ENCODE measurements around the gene NCOA1.
"Not testable (repeated sequence)": the region's sequence is repeated elsewhere in the genome, so short reads cannot be mapped to it uniquely, and the experiment has no call there.

NCOA1 gene

GRCh38 chr2:24792874-24793760, 302.1 kb downstream of the NCOA1 start, which contains the start of the genes CENPO and PTRHD1:
Gene CENPO, plus strand, starts transcription at chr2:24793425. Its CDS starts 495 bp downstream, at chr2:24793920.
Gene PTRHD1, minus strand, starts transcription at chr2:24793391. Its CDS starts 14 bp downstream, at chr2:24793377.
- TF ChIP-seq SPI1 (IDR thresholded peaks at IDR 0.05; ENCODE audit: borderline replicate concordance, low read depth), result peak; percentile 84; the same call in 1 of the 2 replicates
- TF ChIP-seq CTCF (IDR thresholded peaks at IDR 0.05; ENCODE audit: insufficient read depth, low read length), result peak; percentile 33
- no peak for TF ChIP-seq GABPA (IDR thresholded peaks at IDR 0.05; ENCODE audit: low read depth)
- peak; percentile 52 for TF ChIP-seq REST (IDR thresholded peaks at IDR 0.05; ENCODE audit: insufficient replicate concordance, low read depth)
- peak; percentile 79; the same call in 1 of the 2 replicates for TF ChIP-seq POLR2AphosphoS5 (IDR thresholded peaks at IDR 0.05; ENCODE audit: low read depth)
- DNase-seq (ENCODE audit: low read depth in 1 of 2, low spot score in 1 of 2), result peak; percentile 93 to 97
- Histone ChIP-seq H3K27me3 (ENCODE audit: insufficient read depth, poor library complexity, severe bottlenecking) (no peaks in the 10 kb centered on the region), H3K4me3 (replicated peaks; ENCODE audit: insufficient read depth, low read length) (peak within 1 kb of the TSS; percentile 86), H3K27ac (replicated peaks) (peak within 1 kb of the TSS; percentile 100)

- H3K27ac ChIP-seq (replicated peaks), result peak overlapping the region; percentile 100
- TF ChIP-seq REST (IDR thresholded peaks at IDR 0.05; ENCODE audit: insufficient replicate concordance, low read depth), result no peak
- DNase-seq (ENCODE audit: low read depth in 1 of 2, low spot score in 1 of 2), result peak in 1 of 2 experiments; percentile 7
- no peaks in the 10 kb centered on the region for H3K27me3 ChIP-seq (ENCODE audit: insufficient read depth, poor library complexity, severe bottlenecking)
- H3K4me3 ChIP-seq (replicated peaks; ENCODE audit: insufficient read depth, low read length), result peak overlapping the region; percentile 86
These were observed 302.8 kb downstream of the NCOA1 start for GRCh38 chr2:24793761-24794435.

GRCh38 chr2:24797644-24798043, 306.6 kb downstream of the NCOA1 start:
- no peak for TF ChIP-seq POLR2AphosphoS5 (IDR thresholded peaks at IDR 0.05; ENCODE audit: low read depth)
- TF ChIP-seq SPI1 (IDR thresholded peaks at IDR 0.05; ENCODE audit: borderline replicate concordance, low read depth), result no peak
- TF ChIP-seq REST (IDR thresholded peaks at IDR 0.05; ENCODE audit: insufficient replicate concordance, low read depth), result no peak
- no peak for TF ChIP-seq GABPA (IDR thresholded peaks at IDR 0.05; ENCODE audit: low read depth)
- no peak for TF ChIP-seq CTCF (IDR thresholded peaks at IDR 0.05; ENCODE audit: insufficient read depth, low read length)
- Histone ChIP-seq H3K27ac (replicated peaks) (no peak overlapping the region), H3K27me3 (ENCODE audit: insufficient read depth, poor library complexity, severe bottlenecking) (no peaks in the 10 kb centered on the region), H3K4me3 (replicated peaks; ENCODE audit: insufficient read depth, low read length) (no peak overlapping the region)
- no peak for DNase-seq (ENCODE audit: low read depth in 1 of 2, low spot score in 1 of 2)

- not testable (repeated sequence) for H3K27me3 ChIP-seq (ENCODE audit: insufficient read depth, poor library complexity, severe bottlenecking); H3K27ac ChIP-seq (replicated peaks); H3K4me3 ChIP-seq (replicated peaks; ENCODE audit: insufficient read depth, low read length); DNase-seq (ENCODE audit: low read depth in 1 of 2, low spot score in 1 of 2)
These were observed 309.4 kb downstream of the NCOA1 start for GRCh38 chr2:24800487-24800886.

- H3K27me3 ChIP-seq (ENCODE audit: insufficient read depth, poor library complexity, severe bottlenecking); H3K27ac ChIP-seq (replicated peaks); H3K4me3 ChIP-seq (replicated peaks; ENCODE audit: insufficient read depth, low read length); DNase-seq (ENCODE audit: low read depth in 1 of 2, low spot score in 1 of 2): not testable (repeated sequence)
These were observed 315.0 kb downstream of the NCOA1 start for GRCh38 chr2:24805811-24806660.

All from HL-60 (cell line).